K562 (cell line): ENCODE measurements around the gene CELF4.

Source experiments
- CBX8 ChIP-seq: fragments of 200-600 bp; sonication (generic); IDR thresholded peaks from 2 replicates; pipeline ENCODE4 v1.6.1; 2012; ENCODE audit warnings: borderline replicate concordance, mixed run types, low read depth, mild to moderate bottlenecking, moderate library complexity, mixed read lengths, low read length, control low read depth, inconsistent platforms; ENCODE audit not compliant: poor library complexity, severe bottlenecking; ENCODE audit errors: extremely low read depth
- CTCF ChIP-seq, 3 experiments: IDR thresholded peaks in 2 of 3; conservative IDR thresholded peaks in 1 of 3; 2 replicates each; pipeline ENCODE4 v1.5.1; 2011 to 2012; ENCODE audit warnings: low read length in 3 of 3, mild to moderate bottlenecking in 3 of 3, control low read depth in 2 of 3, improper control_type of control experiment in 1 of 3, inconsistent platforms in 1 of 3, low read depth in 1 of 3, mixed read lengths in 1 of 3, moderate library complexity in 1 of 3; ENCODE audit not compliant: insufficient read depth in 2 of 3
- MAX ChIP-seq: sonication (generic); formaldehyde crosslinking; IDR thresholded peaks from 2 replicates; pipeline ENCODE4 v1.9.0; 2022; ENCODE audit warnings: mild to moderate bottlenecking, missing genetic modification reagents
- NFIC ChIP-seq: fragments of 450-650 bp; IDR thresholded peaks from 2 replicates; pipeline ENCODE4 v1.6.1; 2017; ENCODE audit warnings: mild to moderate bottlenecking, inconsistent platforms
- POLR2A ChIP-seq: fragments of 450-650 bp; conservative IDR thresholded peaks from 2 replicates; pipeline ENCODE4 v1.6.1; 2016
- ZBTB17 ChIP-seq: fragments of 450-650 bp; formaldehyde crosslinking; IDR thresholded peaks from 2 replicates; pipeline ENCODE4 v1.4.0; 2020; ENCODE audit warnings: mild to moderate bottlenecking
- ZNF133 ChIP-seq: fragments of 250-450 bp; sonication (Bioruptor Pico); IDR thresholded peaks from 2 replicates; pipeline ENCODE4 v1.4.0; 2020; ENCODE audit warnings: mild to moderate bottlenecking
- ZNF696 ChIP-seq: fragments of 250-450 bp; sonication (Bioruptor Pico); conservative IDR thresholded peaks from 2 replicates; pipeline ENCODE4 v1.4.0; 2020; ENCODE audit warnings: mild to moderate bottlenecking, moderate library complexity

GRCh38 chr18:37502036-37502435 is 63.6 kb downstream of the CELF4 start:
- TF ChIP-seq CBX8: no peak
- no peak for TF ChIP-seq ZNF133 (CRISPR knock-in tag)
- no peak for TF ChIP-seq ZBTB17 (CRISPR knock-in tag)
- TF ChIP-seq NFIC: no peak
- TF ChIP-seq CTCF (IDR thresholded peaks at IDR 0.05 in 2 of 3, conservative IDR thresholded peaks at IDR 0.05 in 1 of 3; ENCODE audit: insufficient read depth in 2 of 3, low read depth in 1 of 3, low read length in 3 of 3): no peak
- TF ChIP-seq MAX (CRISPR knock-in tag): no peak
- no peak for TF ChIP-seq ZNF696
- no peak for TF ChIP-seq POLR2A
